GM12891 (cell line): Measurements from ENCODE around the gene TBC1D2B.
"Not testable (repeated sequence)": the region's sequence is repeated elsewhere in the genome, so short reads cannot be mapped to it uniquely, and the experiment has no call there.

Source experiments
- PAX5 ChIP-seq: IDR thresholded peaks from 2 replicates; pipeline ENCODE4 v1.6.1; 2011; ENCODE audit warnings: low read length, moderate library complexity, mild to moderate bottlenecking; ENCODE audit not compliant: insufficient read depth, severe bottlenecking
- POLR2A ChIP-seq: IDR thresholded peaks from 2 replicates; pipeline ENCODE4 v1.6.1; 2011; ENCODE audit warnings: low read depth, low read length, control low read depth
- POLR2AphosphoS5 ChIP-seq: IDR thresholded peaks from 2 replicates; pipeline ENCODE4 v1.6.1; 2011; ENCODE audit warnings: low read depth, low read length, control low read depth
- POU2F2 ChIP-seq: IDR thresholded peaks from 2 replicates; pipeline ENCODE4 v1.6.1; 2011; ENCODE audit warnings: low read depth, mild to moderate bottlenecking, control low read depth, low read length, moderate library complexity
- SPI1 ChIP-seq: IDR thresholded peaks from 2 replicates; pipeline ENCODE4 v1.6.1; 2011; ENCODE audit warnings: low read depth, low read length, control low read depth
- TAF1 ChIP-seq: IDR thresholded peaks from 2 replicates; pipeline ENCODE4 v1.6.1; 2011; ENCODE audit warnings: low read depth, low read length, control low read depth

GRCh38 chr15:77979157-77979556 is 98.4 kb downstream of the TBC1D2B start:
- not testable (repeated sequence) for TF ChIP-seq SPI1, PAX5, POLR2A, TAF1, POLR2AphosphoS5, POU2F2
